ENCODE data around the gene GJB3.

GJB3 gene

DNA sequence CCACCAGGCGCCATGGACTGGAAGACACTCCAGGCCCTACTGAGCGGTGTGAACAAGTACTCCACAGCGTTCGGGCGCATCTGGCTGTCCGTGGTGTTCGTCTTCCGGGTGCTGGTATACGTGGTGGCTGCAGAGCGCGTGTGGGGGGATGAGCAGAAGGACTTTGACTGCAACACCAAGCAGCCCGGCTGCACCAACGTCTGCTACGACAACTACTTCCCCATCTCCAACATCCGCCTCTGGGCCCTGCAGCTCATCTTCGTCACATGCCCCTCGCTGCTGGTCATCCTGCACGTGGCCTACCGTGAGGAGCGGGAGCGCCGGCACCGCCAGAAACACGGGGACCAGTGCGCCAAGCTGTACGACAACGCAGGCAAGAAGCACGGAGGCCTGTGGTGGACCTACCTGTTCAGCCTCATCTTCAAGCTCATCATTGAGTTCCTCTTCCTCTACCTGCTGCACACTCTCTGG is 3.8 kb downstream of the GJB3 start:
- H3K27ac ChIP-seq (ENCODE audit: low read length), result no peak overlapping the region
- no peaks in the 10 kb centered on the region for H3K9me3 ChIP-seq (replicated peaks; ENCODE audit: insufficient read depth, low read length)
- H3K4me3 ChIP-seq (ENCODE audit: low read length), result no peak overlapping the region
- H4K20me1 ChIP-seq (ENCODE audit: insufficient read depth, low read length), result no peaks in the 10 kb centered on the region
- no peak for DNase-seq
- H3K9ac ChIP-seq (ENCODE audit: low read length), result no peak overlapping the region
- H3K27me3 ChIP-seq (replicated peaks; ENCODE audit: insufficient read depth, low read length), result peaks cover 77% of the 10 kb centered on the region
- no peaks in the 10 kb centered on the region for H3F3A ChIP-seq (ENCODE audit: insufficient read depth, low read length)
- no peaks in the 10 kb centered on the region for H3K79me2 ChIP-seq (ENCODE audit: low read length)
- no peaks in the 10 kb centered on the region for H3K9me2 ChIP-seq (replicated peaks; ENCODE audit: insufficient read depth, low read length)
- TF ChIP-seq EZH2 (optimal IDR thresholded peaks at IDR 0.05; ENCODE audit: low read depth, low read length) (no peak), EZH2phosphoT487 (IDR thresholded peaks at IDR 0.05; ENCODE audit: low read length) (no peak)
- TF ChIP-seq, protein P1, sequence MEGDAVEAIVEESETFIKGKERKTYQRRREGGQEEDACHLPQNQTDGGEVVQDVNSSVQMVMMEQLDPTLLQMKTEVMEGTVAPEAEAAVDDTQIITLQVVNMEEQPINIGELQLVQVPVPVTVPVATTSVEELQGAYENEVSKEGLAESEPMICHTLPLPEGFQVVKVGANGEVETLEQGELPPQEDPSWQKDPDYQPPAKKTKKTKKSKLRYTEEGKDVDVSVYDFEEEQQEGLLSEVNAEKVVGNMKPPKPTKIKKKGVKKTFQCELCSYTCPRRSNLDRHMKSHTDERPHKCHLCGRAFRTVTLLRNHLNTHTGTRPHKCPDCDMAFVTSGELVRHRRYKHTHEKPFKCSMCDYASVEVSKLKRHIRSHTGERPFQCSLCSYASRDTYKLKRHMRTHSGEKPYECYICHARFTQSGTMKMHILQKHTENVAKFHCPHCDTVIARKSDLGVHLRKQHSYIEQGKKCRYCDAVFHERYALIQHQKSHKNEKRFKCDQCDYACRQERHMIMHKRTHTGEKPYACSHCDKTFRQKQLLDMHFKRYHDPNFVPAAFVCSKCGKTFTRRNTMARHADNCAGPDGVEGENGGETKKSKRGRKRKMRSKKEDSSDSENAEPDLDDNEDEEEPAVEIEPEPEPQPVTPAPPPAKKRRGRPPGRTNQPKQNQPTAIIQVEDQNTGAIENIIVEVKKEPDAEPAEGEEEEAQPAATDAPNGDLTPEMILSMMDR (IDR thresholded peaks at IDR 0.05; ENCODE audit: low read length), result no peak
- H3K36me3 ChIP-seq (replicated peaks; ENCODE audit: insufficient read depth, low read length), result no peaks in the 10 kb centered on the region
- no peak overlapping the region for H3K4me2 ChIP-seq (ENCODE audit: low read depth, low read length)
- H3K4me1 ChIP-seq (ENCODE audit: low read length), result peaks cover under 1% of the 10 kb centered on the region
- H2AFZ ChIP-seq (ENCODE audit: low read length), result no peak overlapping the region

DNA sequence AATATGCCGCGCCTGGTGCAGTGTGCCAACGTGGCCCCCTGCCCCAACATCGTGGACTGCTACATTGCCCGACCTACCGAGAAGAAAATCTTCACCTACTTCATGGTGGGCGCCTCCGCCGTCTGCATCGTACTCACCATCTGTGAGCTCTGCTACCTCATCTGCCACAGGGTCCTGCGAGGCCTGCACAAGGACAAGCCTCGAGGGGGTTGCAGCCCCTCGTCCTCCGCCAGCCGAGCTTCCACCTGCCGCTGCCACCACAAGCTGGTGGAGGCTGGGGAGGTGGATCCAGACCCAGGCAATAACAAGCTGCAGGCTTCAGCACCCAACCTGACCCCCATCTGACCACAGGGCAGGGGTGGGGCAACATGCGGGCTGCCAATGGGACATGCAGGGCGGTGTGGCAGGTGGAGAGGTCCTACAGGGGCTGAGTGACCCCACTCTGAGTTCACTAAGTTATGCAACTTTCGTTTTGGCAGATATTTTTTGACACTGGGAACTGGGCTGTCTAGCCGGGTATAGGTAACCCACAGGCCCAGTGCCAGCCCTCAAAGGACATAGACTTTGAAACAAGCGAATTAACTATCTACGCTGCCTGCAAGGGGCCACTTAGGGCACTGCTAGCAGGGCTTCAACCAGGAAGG is 4.3 kb downstream of the GJB3 start:
- Histone ChIP-seq H3K36me3 (replicated peaks; ENCODE audit: insufficient read depth, low read length) (no peaks in the 10 kb centered on the region), H3K27ac (ENCODE audit: low read length) (no peak overlapping the region), H2AFZ (ENCODE audit: low read length) (no peak overlapping the region), H3K4me3 (ENCODE audit: low read length) (no peak overlapping the region), H4K20me1 (ENCODE audit: insufficient read depth, low read length) (no peaks in the 10 kb centered on the region), H3K79me2 (ENCODE audit: low read length) (no peaks in the 10 kb centered on the region), H3K9me3 (replicated peaks; ENCODE audit: insufficient read depth, low read length) (no peaks in the 10 kb centered on the region), H3K9me2 (replicated peaks; ENCODE audit: insufficient read depth, low read length) (no peaks in the 10 kb centered on the region), H3F3A (ENCODE audit: insufficient read depth, low read length) (0 out of 2 replicates have a peak, but pooled peaks cover 4% of the 10 kb centered on the region), H3K9ac (ENCODE audit: low read length) (no peak overlapping the region), H3K4me2 (ENCODE audit: low read depth, low read length) (no peak overlapping the region), H3K4me1 (ENCODE audit: low read length) (peaks cover 5% of the 10 kb centered on the region), H3K27me3 (replicated peaks; ENCODE audit: insufficient read depth, low read length) (peaks cover 72% of the 10 kb centered on the region)
- TF ChIP-seq EZH2 (optimal IDR thresholded peaks at IDR 0.05; ENCODE audit: low read depth, low read length), result no peak
- no peak for TF ChIP-seq EZH2phosphoT487 (IDR thresholded peaks at IDR 0.05; ENCODE audit: low read length)
- TF ChIP-seq, protein P1 (IDR thresholded peaks at IDR 0.05; ENCODE audit: low read length), result no peak
- no peak for DNase-seq

DNA sequence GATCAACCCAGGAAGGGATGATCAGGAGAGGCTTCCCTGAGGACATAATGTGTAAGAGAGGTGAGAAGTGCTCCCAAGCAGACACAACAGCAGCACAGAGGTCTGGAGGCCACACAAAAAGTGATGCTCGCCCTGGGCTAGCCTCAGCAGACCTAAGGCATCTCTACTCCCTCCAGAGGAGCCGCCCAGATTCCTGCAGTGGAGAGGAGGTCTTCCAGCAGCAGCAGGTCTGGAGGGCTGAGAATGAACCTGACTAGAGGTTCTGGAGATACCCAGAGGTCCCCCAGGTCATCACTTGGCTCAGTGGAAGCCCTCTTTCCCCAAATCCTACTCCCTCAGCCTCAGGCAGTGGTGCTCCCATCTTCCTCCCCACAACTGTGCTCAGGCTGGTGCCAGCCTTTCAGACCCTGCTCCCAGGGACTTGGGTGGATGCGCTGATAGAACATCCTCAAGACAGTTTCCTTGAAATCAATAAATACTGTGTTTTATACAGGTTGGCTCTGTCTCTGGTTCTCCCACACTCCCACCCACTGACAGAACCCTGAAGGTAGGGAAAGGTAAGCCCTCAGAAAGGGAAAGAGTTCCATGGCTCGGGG is 5.0 kb downstream of the GJB3 start:
- peaks cover 71% of the 10 kb centered on the region for H3K27me3 ChIP-seq (replicated peaks; ENCODE audit: insufficient read depth, low read length)
- H3K9ac ChIP-seq (ENCODE audit: low read length), result no peak overlapping the region

More for the DNA sequence above, 5.0 kb downstream of the GJB3 start:
- peaks cover 5% of the 10 kb centered on the region for H3K4me1 ChIP-seq (ENCODE audit: low read length)
- H3F3A ChIP-seq (ENCODE audit: insufficient read depth, low read length), result 0 out of 2 replicates have a peak, but pooled peaks cover 4% of the 10 kb centered on the region
- DNase-seq, result no peak
- no peak overlapping the region for H3K4me2 ChIP-seq (ENCODE audit: low read depth, low read length)
- no peaks in the 10 kb centered on the region for H4K20me1 ChIP-seq (ENCODE audit: insufficient read depth, low read length)
- no peaks in the 10 kb centered on the region for H3K9me2 ChIP-seq (replicated peaks; ENCODE audit: insufficient read depth, low read length)
- H3K79me2 ChIP-seq (ENCODE audit: low read length), result no peaks in the 10 kb centered on the region
- no peaks in the 10 kb centered on the region for H3K9me3 ChIP-seq (replicated peaks; ENCODE audit: insufficient read depth, low read length)
- no peak overlapping the region for H3K27ac ChIP-seq (ENCODE audit: low read length)
- TF ChIP-seq EZH2phosphoT487 (IDR thresholded peaks at IDR 0.05; ENCODE audit: low read length) (no peak), EZH2 (optimal IDR thresholded peaks at IDR 0.05; ENCODE audit: low read depth, low read length) (no peak)
- TF ChIP-seq, protein P1 (IDR thresholded peaks at IDR 0.05; ENCODE audit: low read length), result no peak
- no peak overlapping the region for H3K4me3 ChIP-seq (ENCODE audit: low read length)
- no peaks in the 10 kb centered on the region for H3K36me3 ChIP-seq (replicated peaks; ENCODE audit: insufficient read depth, low read length)
- H2AFZ ChIP-seq (ENCODE audit: low read length), result no peak overlapping the region

Measured in MM.1S (cell line).